GM21423 (cell line): ENCODE measurements around the gene PNMA5.

Experiments used
- ATAC-seq: cut with Tn5 transposase; IDR thresholded peaks from one replicate; pipeline ENCODE4 v1.9.1; 2021; ENCODE audit warnings: mild to moderate bottlenecking, moderate library complexity; ENCODE audit not compliant: unreplicated experiment

The PNMA5 gene

GRCh38 chrX:152958524-152959465 lies 35.1 kb downstream of the PNMA5 start:
- ATAC-seq, result peak; percentile 98

GRCh38 chrX:152958047-152958446 lies 35.9 kb downstream of the PNMA5 start:
- ATAC-seq, result no peak

- no peak for ATAC-seq
Measured at GRCh38 chrX:152950786-152951185, 43.1 kb downstream of the PNMA5 start.

- ATAC-seq, result no peak
Measured at GRCh38 chrX:152949114-152949513, 44.8 kb downstream of the PNMA5 start.

GRCh38 chrX:152946681-152947080 lies 47.2 kb downstream of the PNMA5 start:
- ATAC-seq, result no peak

GRCh38 chrX:152945021-152945979 lies 48.6 kb downstream of the PNMA5 start:
- no peak for ATAC-seq

- ATAC-seq, result no peak
Measured at GRCh38 chrX:152943826-152944225, 50.1 kb downstream of the PNMA5 start.

- ATAC-seq, result no peak
Measured at GRCh38 chrX:152942077-152942442, 51.9 kb downstream of the PNMA5 start.

- ATAC-seq, result peak; percentile 88
Measured at GRCh38 chrX:152941328-152942076, 52.4 kb downstream of the PNMA5 start.
